Mammary epithelial cell (primary cell): ENCODE data around the gene PRR9.

Experiments
- EZH2 ChIP-seq: IDR thresholded peaks from 2 replicates; pipeline ENCODE4 v1.6.1; 2012; ENCODE audit warnings: low read length, inconsistent platforms, borderline replicate concordance
- TF ChIP-seq, protein P1 (sequence below), 2 donors: IDR thresholded peaks in 1 of 2; conservative IDR thresholded peaks in 1 of 2; 2 replicates each; pipeline ENCODE4 v1.5.1; 2011 to 2012; ENCODE audit warnings: inconsistent platforms in 2 of 2, low read length in 2 of 2, mild to moderate bottlenecking in 2 of 2, control low read depth in 1 of 2, low read depth in 1 of 2; ENCODE audit not compliant: insufficient read depth in 1 of 2; ENCODE audit errors: extremely low read depth in 1 of 2

GRCh38 chr1:153212201-153212600, 5.2 kb upstream of the PRR9 start:
- TF ChIP-seq, protein P1, sequence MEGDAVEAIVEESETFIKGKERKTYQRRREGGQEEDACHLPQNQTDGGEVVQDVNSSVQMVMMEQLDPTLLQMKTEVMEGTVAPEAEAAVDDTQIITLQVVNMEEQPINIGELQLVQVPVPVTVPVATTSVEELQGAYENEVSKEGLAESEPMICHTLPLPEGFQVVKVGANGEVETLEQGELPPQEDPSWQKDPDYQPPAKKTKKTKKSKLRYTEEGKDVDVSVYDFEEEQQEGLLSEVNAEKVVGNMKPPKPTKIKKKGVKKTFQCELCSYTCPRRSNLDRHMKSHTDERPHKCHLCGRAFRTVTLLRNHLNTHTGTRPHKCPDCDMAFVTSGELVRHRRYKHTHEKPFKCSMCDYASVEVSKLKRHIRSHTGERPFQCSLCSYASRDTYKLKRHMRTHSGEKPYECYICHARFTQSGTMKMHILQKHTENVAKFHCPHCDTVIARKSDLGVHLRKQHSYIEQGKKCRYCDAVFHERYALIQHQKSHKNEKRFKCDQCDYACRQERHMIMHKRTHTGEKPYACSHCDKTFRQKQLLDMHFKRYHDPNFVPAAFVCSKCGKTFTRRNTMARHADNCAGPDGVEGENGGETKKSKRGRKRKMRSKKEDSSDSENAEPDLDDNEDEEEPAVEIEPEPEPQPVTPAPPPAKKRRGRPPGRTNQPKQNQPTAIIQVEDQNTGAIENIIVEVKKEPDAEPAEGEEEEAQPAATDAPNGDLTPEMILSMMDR (conservative IDR thresholded peaks at IDR 0.05 in 1 of 2, IDR thresholded peaks at IDR 0.05 in 1 of 2; ENCODE audit: extremely low read depth in 1 of 2, insufficient read depth in 1 of 2, low read depth in 1 of 2, low read length in 2 of 2) = no peak
- no peak for TF ChIP-seq EZH2
